HG03025 (cell line): Measurements from ENCODE around the gene BRI3.

Experiments used
- ATAC-seq: cut with Tn5 transposase; IDR thresholded peaks from one replicate; pipeline ENCODE4 v1.9.1; 2021; ENCODE audit warnings: mild to moderate bottlenecking, moderate library complexity; ENCODE audit not compliant: unreplicated experiment, low FRiP score

The BRI3 gene

DNA sequence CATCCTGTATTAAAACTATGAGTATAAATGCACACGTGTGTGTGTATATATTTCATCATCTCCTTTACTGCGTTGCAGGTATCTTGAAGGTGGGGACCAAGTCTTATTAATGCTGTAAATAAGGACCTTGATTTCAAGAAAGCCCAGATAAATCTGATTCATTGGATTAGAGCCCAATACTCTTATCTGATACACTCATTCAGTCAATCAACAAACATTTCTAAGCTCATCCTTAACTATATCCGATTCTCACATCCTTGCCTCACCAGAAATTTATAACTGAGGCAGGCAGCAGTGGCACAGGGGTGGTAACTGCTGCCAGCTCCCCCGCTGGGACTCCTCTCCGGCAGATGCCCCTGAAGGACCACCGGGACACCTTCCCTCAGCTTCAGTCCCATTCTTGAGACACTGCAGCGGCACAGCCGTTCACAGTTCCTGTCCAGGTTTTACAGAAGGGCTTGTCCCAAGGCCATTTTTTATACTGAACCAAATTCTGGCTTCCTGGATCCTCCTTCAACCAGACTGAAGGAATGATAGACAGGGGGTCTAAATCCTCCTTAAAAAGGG, 54.0 kb downstream of the BRI3 start:
- ATAC-seq: no peak

DNA sequence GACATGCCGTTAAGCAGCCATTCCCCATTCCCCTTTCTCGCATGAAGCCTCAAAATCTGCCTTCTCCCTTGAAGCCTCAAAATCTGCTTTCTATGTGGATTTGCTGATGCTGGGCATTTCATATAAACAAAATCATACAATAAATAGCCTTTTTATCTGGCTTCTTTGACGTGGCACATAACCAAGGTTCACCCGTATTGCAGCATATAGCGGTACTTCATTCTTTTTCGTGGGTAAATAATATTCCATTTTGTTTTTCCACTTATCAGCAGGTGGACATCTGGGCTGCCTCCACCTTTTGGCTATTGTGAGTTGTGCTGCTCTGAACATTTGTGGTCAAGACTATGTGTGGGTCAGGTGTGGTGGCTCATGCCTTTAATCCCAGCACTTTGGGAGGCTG, 57.0 kb downstream of the BRI3 start:
- ATAC-seq: no peak

DNA sequence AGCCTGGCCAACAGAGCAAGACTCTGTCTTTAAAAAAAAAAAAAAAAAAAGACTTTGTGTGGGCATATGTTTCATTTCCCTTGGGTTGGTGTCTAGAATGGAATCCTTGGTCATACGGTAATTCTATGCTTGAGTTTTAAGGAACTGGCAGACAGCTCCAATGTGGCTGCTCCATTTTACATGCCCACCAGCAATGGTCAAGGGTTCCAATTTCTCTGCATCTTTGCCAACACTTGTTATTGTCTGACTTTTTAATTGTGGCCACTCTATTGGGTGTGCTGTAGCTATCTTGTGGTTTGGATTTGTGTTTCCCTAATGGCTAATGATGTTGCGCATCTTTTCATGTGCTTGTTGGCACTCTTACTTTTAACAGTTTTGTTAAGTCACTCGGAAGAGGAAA, 57.6 kb downstream of the BRI3 start:
- ATAC-seq: no peak

DNA sequence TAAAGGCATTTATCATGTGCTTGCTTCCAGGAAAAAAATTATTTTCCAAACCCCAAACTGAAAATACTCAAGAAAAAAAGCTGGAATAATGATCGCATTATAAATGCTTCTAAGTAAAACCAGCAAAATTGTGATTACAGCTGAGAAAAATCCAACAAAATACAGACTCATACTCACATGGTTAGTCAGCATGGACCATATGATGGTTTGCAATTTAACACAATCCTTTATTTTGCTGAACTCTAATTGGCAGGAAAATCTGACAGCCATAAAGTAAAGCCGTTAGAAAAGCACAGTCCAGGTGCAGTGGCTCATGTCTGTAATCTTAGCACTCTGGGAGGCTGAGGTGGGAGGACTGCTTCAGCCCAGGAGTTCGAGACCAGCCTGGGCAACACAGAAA, 59.6 kb downstream of the BRI3 start:
- ATAC-seq: no peak
